HG03097 (cell line): ENCODE results near the gene ACVR2A.

Experiments used
- ATAC-seq: cut with Tn5 transposase; IDR thresholded peaks from one replicate; pipeline ENCODE4 v1.9.1; 2021; ENCODE audit not compliant: unreplicated experiment, low FRiP score

The ACVR2A gene

DNA sequence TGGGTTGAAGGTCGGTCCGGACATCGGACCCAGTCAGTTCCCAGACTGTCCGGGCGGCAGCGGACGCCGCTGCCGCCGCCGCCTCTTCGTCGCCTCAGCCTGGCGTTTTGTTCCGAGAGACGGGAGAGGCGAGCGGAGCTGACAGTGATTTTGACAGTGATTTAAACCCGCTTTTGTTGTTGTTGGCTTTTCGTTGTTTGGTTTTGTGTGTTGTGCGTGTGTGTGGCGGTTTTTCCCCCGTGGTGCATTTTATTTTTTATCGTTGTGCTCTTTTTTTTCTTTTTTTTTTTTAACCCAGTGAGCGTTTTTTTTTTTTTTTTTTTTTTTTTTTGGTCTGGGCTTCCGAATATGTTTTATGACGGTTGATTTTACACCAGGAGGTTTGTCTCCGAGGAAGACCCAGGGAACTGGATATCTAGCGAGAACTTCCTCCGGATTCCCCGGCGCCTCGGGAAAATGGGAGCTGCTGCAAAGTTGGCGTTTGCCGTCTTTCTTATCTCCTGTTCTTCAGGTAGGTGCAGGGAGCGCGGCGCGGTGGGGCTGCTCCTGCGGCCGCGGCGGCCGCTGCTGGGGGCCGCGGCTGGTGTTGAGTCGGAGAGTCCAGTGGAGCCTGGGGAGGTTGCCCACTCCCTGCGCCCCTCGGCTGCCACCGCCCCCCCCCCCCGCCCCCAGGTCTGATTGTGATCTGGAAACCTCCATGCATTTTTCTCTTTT lies at the start of gene ACVR2A:
Gene ACVR2A (plus strand): TSS at position 333 of the 714 bp plus-strand sequence. CDS start 124 bp downstream, at position 457.
- no peak for ATAC-seq

DNA sequence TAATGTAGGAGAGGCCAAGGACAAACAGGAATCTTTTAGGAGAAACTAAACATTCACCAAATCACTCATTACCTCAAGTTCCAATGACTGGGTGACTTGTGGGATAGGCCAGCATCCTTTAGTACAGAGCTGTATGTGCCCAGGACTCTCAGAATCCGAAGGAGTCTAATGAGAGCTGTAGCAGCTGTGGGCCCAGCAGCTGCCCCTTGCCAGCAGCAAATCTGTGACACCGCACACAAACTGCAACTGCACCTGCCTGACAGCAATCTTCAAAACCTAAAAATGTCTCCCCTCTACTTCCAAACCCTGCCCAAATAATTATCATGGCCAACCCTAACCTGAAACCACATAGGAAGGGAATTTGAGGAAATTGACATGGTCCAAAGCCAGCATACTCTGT lies 44.5 kb upstream of the ACVR2A start:
- ATAC-seq: no peak

- no peak for ATAC-seq
Measured at GRCh38 chr2:147806846-147807245, 38.0 kb upstream of the ACVR2A start.

- no peak for ATAC-seq
Measured at GRCh38 chr2:147808520-147808919, 36.3 kb upstream of the ACVR2A start.

DNA sequence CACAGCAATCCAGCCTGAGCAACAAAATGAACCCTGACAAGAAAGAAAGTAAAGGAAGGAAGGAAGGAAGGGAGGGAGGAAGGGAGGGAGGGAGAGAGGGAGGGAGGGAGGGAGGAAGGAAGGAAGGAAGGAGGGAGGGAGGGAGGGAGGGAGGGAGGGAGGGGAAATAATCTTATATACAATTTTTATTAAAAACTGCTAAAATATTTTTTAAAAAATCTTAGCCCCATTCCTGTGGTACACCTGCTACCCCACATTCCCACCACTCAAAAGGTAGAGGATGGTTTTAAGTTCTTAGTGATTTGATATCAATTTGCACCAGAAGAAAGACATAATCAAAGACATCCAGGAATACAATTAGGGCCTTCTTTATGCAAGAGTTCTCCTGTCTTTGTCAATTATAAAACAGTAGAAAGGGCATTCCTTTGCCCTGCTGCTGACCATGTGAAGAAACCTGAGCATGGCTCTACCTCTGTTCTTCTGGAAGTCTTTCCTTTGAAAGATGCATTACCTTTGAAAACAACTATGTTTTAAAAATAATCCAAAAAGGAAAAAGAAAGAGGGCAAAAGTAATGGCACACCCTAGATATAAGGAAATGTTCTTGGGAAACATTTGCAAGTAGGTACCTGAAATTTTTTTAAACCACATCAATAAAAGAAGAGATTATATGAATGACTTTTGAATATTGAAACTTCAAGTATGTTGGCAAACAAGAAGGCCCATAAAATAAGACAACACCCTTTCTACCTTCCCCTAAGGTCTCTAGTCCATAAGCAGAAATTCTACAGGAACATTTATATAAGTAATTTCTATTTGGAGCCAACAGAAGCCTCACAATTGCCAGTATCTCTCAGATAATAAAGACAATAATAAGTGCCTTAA lies 33.7 kb upstream of the ACVR2A start:
- no peak for ATAC-seq

DNA sequence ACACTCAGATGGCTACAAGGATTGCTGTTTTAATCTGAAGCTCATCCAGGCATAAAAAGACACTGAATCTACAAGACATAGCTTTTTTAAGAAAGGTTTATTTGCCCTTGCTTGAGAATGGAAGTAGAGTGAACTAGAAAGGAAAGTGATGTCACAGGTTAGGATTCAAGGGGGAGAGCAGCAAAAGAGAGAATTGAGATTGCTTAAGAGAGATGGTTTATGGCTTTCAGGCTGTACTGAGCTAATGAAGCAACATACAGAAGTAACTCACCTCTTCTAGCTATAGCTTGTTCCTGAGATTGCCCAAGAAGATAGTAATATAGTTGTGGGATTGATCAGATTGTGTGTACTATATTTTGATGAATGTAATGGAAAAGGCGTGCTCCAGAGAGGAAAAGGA lies 26.1 kb upstream of the ACVR2A start:
- ATAC-seq: no peak

DNA sequence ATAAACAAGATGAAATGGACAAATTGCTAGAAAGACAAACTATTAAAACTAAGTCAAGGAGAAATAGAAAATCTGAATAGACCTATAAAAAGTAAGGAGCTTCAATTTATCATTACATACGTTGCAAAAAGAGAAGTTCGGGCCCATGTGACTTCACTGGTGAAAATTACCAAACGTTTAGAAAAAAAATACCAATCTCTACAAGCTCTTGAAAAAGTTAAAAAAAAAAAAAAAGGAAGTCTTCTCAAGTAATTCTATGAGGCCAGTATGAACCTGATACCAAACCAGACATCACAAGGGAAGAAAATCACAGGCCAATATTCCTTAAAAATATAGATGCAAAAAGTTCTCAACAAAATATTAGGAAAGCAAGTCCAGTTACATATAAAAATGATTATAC lies 20.2 kb upstream of the ACVR2A start:
- ATAC-seq: no peak

- ATAC-seq: no peak
Measured at GRCh38 chr2:147826278-147827087, 18.3 kb upstream of the ACVR2A start.

DNA sequence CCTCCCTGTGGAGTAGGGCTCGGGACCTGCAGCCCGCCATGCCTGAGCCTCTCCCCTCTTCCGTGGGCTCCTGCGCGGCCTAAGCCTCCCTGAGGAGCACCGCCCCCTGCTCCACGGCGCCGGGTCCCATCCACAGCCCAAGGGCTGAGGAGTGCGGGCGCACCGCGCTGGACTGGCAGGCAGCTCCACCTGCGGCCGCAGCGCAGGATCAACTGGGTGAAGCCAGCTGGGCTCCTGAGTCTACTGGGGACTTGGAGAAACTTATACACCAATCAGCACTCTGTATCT lies 17.8 kb upstream of the ACVR2A start:
- no peak for ATAC-seq

GRCh38 chr2:147829106-147829505 lies 15.7 kb upstream of the ACVR2A start:
- ATAC-seq: no peak

- no peak for ATAC-seq
Measured at GRCh38 chr2:147836099-147836498, 8.7 kb upstream of the ACVR2A start.

GRCh38 chr2:147843391-147843863 lies 1.4 kb upstream of the ACVR2A start:
- ATAC-seq: no peak

GRCh38 chr2:147843864-147844696 lies 749 bp upstream of the ACVR2A start:
- ATAC-seq: peak; percentile 87

GRCh38 chr2:147845411-147845971 lies 662 bp downstream of the ACVR2A start:
- ATAC-seq: peak; percentile 54

DNA sequence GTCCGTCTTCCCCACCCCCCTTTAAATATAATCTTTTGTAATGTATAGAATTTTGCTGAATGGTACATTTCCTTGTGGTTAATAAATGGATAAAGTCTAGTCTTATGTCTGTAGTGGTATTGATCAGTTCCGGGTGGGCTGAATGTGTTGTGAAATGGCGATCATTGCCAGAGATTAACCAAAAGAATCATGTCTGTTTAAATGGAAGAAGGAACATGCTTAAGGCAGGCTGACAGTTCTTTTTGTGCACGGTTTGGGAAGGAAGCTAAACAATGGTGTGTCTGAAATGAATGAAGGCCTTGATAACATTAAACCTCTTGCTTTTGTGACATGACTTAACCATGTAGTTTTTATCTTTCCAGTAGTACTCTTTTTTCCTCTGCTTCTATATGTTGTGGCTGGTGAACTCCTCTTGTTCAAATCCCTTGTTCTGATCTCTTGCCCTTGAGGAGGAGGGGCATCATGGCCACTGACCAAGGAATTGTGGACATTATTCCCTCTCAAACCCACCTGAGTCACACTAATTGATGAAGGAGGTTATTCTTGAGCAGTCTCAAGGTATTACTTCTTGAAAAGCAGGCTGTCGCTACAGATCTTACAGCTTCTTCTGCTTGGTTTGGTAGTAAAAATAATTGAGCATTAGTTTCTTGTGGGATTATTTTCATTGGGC lies 1.7 kb downstream of the ACVR2A start:
- ATAC-seq: no peak

GRCh38 chr2:147847746-147848391 lies 3.0 kb downstream of the ACVR2A start:
- no peak for ATAC-seq

DNA sequence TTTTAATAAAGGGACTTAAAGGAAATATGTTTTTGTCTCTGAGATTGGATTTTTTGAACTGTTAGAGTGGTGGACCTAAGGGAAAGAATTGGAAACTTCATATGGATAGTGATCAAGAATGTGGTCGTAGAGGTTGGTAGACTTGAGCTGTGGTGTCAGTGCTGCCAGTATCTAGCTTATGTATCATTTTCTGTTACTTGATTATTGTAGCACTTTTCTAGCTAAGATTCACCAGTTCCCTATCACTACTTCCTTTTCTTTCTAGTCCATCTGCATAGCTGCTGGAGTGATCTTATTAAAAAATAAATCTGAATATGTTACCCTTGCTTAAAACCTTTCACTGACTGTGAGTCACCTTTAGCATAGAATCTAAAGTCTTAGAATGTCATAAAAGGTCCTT lies 6.0 kb downstream of the ACVR2A start:
- ATAC-seq: no peak

DNA sequence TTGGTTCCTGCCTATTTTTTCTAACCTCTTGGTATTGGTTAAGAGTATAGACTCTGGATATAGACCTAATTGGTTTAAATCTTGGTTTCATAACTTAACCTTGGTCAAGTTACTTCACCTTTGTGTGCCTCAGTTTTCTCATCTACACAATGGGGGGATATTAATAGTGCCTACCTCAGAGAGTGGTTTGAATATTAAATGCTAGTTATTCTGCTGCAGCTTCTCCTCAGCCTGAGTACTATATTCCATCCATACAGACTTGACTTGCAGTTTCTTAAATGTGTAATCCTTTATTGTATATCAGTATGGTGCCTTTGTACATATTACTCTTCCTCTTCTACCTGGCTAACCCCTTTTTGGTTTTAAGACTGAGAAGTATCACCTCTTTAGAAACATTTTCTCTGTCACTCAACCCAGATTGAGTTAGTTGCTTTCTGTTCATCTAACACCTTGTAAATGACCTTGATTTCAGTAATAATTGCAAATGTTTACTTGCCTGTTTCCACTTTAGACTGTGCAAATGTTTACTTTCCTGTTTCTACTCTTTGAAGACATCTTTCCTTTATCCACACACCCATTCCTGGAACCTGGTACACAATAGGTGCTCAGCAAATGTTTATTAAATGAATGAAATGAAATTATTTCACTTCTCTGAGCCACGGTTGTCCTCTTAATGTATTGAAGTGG lies 6.6 kb downstream of the ACVR2A start:
- no peak for ATAC-seq
